IMR-90 (cell line): ENCODE data around the gene MYNN. TPM values are rescaled to one million over a fixed set of nuclear protein-coding genes. Genes with fewer than 3 reads are reported as not detected.
A peak's percentile ranks its signal among the peaks of the same experiment; 100 is the strongest.

Experiments used
- ATAC-seq: fragments of 200-7000 bp; cut with Tn5 transposase; 2 replicates; pipeline ENCODE4 v1.9.1; 2020; ENCODE audit warnings: low read depth, mild to moderate bottlenecking, moderate library complexity
- BruUV-seq: library from RNA; stranded (reverse); fragments of 400-500 nt; replicated peaks from 2 replicates; lab custom pipeline; 2021; lab: Mats Ljungman, UMichigan
- CTCF ChIA-PET: fragments of 300-600 bp; formaldehyde crosslinking; extraction: SDS; loops from one replicate; lab custom pipeline; 2021; ENCODE audit warnings: antibody characterized with exemption; lab: Yijun Ruan, JAX
- POLR2A ChIA-PET: fragments of 300-600 bp; sonication (Branson Sonifier 250); formaldehyde crosslinking; loops from one replicate; lab custom pipeline; 2022; ENCODE audit warnings: antibody characterized with exemption; ENCODE audit not compliant: unreplicated experiment; lab: Charles Lee
- DNase-seq: peaks from one replicate; pipeline ENCODE4 v3.0.0; 2013
- H2AFZ ChIP-seq: replicated peaks from 2 replicates; pipeline ENCODE3; 2013; ENCODE audit warnings: low read length, mild to moderate bottlenecking; ENCODE audit not compliant: poor library complexity
- H2AK5ac ChIP-seq: 2 replicates; pipeline ENCODE4 v1.6.1; 2013; ENCODE audit warnings: low read depth, low read length, inconsistent platforms
- H2AK9ac ChIP-seq: replicated peaks from 2 replicates; pipeline ENCODE3; 2013; ENCODE audit warnings: mild to moderate bottlenecking, low read depth, low read length, moderate library complexity; ENCODE audit not compliant: poor library complexity
- H2BK120ac ChIP-seq: 2 replicates; pipeline ENCODE4 v1.6.1; 2013; ENCODE audit warnings: low read depth, low read length, inconsistent platforms
- H2BK15ac ChIP-seq: 3 replicates; pipeline ENCODE4 v1.6.1; 2013; ENCODE audit warnings: low read depth, low read length, inconsistent platforms
- H2BK20ac ChIP-seq: 2 replicates; pipeline ENCODE4 v1.6.1; 2013; ENCODE audit warnings: low read depth, mild to moderate bottlenecking, inconsistent platforms, low read length, moderate library complexity
- H2BK5ac ChIP-seq: 2 replicates; pipeline ENCODE4 v1.6.1; 2013; ENCODE audit warnings: mild to moderate bottlenecking, low read depth, low read length, inconsistent platforms; ENCODE audit not compliant: poor library complexity, severe bottlenecking
- H3K14ac ChIP-seq: replicated peaks from 2 replicates; pipeline ENCODE4 v1.6.1; 2013; ENCODE audit warnings: low read depth, low read length, inconsistent platforms
- H3K18ac ChIP-seq: 2 replicates; pipeline ENCODE4 v1.6.1; 2013; ENCODE audit warnings: low read depth, low read length, control low read depth
- H3K23ac ChIP-seq: 2 replicates; pipeline ENCODE4 v1.6.1; 2013; ENCODE audit warnings: low read depth, low read length, inconsistent platforms
- H3K27ac ChIP-seq: 2 replicates; pipeline ENCODE4 v1.5.1; 2013; ENCODE audit warnings: mild to moderate bottlenecking, control low read depth, low read length; ENCODE audit not compliant: insufficient read depth
- H3K27me3 ChIP-seq: 2 replicates; pipeline ENCODE4 v1.6.1; 2013; ENCODE audit warnings: low read length; ENCODE audit not compliant: control insufficient read depth, insufficient read depth
- H3K36me3 ChIP-seq: 2 replicates; pipeline ENCODE4 v1.6.1; 2013; ENCODE audit warnings: low read length, mixed read lengths; ENCODE audit not compliant: control insufficient read depth, insufficient read depth
- H3K4ac ChIP-seq: 2 replicates; pipeline ENCODE4 v1.6.1; 2013; ENCODE audit warnings: low read depth, low read length, inconsistent platforms
- H3K4me1 ChIP-seq: 2 replicates; pipeline ENCODE4 v1.6.1; 2013; ENCODE audit warnings: low read length, mixed read lengths; ENCODE audit not compliant: control insufficient read depth, insufficient read depth
- H3K4me2 ChIP-seq: 2 replicates; pipeline ENCODE4 v1.6.1; 2013; ENCODE audit warnings: low read depth, mild to moderate bottlenecking, control low read depth, low read length, moderate library complexity
- H3K4me3 ChIP-seq: 2 replicates; pipeline ENCODE4 v1.5.1; 2013; ENCODE audit warnings: low read depth, mild to moderate bottlenecking, control low read depth, low read length, moderate library complexity; ENCODE audit not compliant: insufficient read depth
- H3K56ac ChIP-seq: 2 replicates; pipeline ENCODE4 v1.6.1; 2013; ENCODE audit warnings: low read length, inconsistent platforms; ENCODE audit not compliant: insufficient read depth; ENCODE audit errors: extremely low read depth
- H3K79me1 ChIP-seq, 2 experiments: 2 replicates each; pipeline ENCODE4 v1.6.1; 2013; ENCODE audit warnings: low read length in 2 of 2, inconsistent platforms in 1 of 2, low read depth in 1 of 2
- H3K9ac ChIP-seq: 2 replicates; pipeline ENCODE4 v1.6.1; 2013; ENCODE audit warnings: low read depth, low read length, control low read depth
- H3K9me1 ChIP-seq: 2 replicates; pipeline ENCODE4 v1.6.1; 2013; ENCODE audit warnings: low read length, inconsistent platforms; ENCODE audit not compliant: insufficient read depth
- H3K9me3 ChIP-seq: 2 replicates; pipeline ENCODE4 v1.6.1; 2013; ENCODE audit warnings: low read length; ENCODE audit not compliant: control insufficient read depth, insufficient read depth
- H4K20me1 ChIP-seq: 2 replicates; pipeline ENCODE4 v1.6.1; 2013; ENCODE audit warnings: low read length, inconsistent platforms; ENCODE audit not compliant: insufficient read depth
- H4K5ac ChIP-seq: 2 replicates; pipeline ENCODE4 v1.6.1; 2013; ENCODE audit warnings: mild to moderate bottlenecking, low read depth, low read length, control low read depth
- H4K8ac ChIP-seq, 2 experiments: 2 replicates each; pipeline ENCODE4 v1.6.1; 2013; ENCODE audit warnings: low read depth in 2 of 2, low read length in 2 of 2, control low read depth in 1 of 2, inconsistent platforms in 1 of 2
- H4K91ac ChIP-seq: 2 replicates; pipeline ENCODE4 v1.6.1; 2013; ENCODE audit warnings: low read depth, low read length, inconsistent platforms; ENCODE audit not compliant: insufficient read depth
- CEBPB ChIP-seq: IDR thresholded peaks from 2 replicates; pipeline ENCODE4 v1.6.1; 2012; ENCODE audit warnings: low read depth, low read length, improper control_type of control experiment
- MAFK ChIP-seq: IDR thresholded peaks from 2 replicates; pipeline ENCODE4 v1.6.1; 2012; ENCODE audit warnings: low read depth, low read length, improper control_type of control experiment
- MAZ ChIP-seq: IDR thresholded peaks from 2 replicates; pipeline ENCODE4 v1.6.1; 2012; ENCODE audit warnings: low read depth, mild to moderate bottlenecking, low read length, improper control_type of control experiment, moderate library complexity, borderline replicate concordance
- NFE2L2 ChIP-seq: fragments of 150-350 bp; IDR thresholded peaks from 2 replicates; pipeline ENCODE4 v1.6.1; 2016; ENCODE audit warnings: low read depth, mild to moderate bottlenecking, low read length
- RAD21 ChIP-seq: IDR thresholded peaks from 2 replicates; pipeline ENCODE4 v1.6.1; 2012; ENCODE audit warnings: low read length, improper control_type of control experiment
- USF2 ChIP-seq: fragments of 150-350 bp; IDR thresholded peaks from 2 replicates; pipeline ENCODE4 v1.6.1; 2017; ENCODE audit warnings: mild to moderate bottlenecking, antibody characterized with exemption, low read length, low read depth
- WGBS, 2 experiments: methylation state at CpG; one replicate each; pipeline versions ENCODE4 v1.1.5 to v1.1.7; 2013; ENCODE audit warnings: missing lambda C conversion rate in 2 of 2; ENCODE audit not compliant: insufficient read length in 1 of 2; ENCODE audit errors: extremely low coverage in 2 of 2; 5-methylcytosine and 5-hydroxymethylcytosine counted together
- dilution Hi-C: fragments of 300-500 bp; cut with HindIII; formaldehyde crosslinking; loops from one replicate; pipeline ENCODE4 v1.14.3; 2018; ENCODE audit warnings: low sequenced_read_pairs; ENCODE audit not compliant: unreplicated experiment
- in situ Hi-C: fragments of 300-500 bp; cut with MboI; formaldehyde crosslinking; loops from 3 replicates; pipeline ENCODE4 v1.14.3; 2019; ENCODE audit warnings: low sequenced_read_pairs, inconsistent platforms, mixed read lengths
- intact Hi-C: fragments of 100-400 bp; cut with micrococcal nuclease; formaldehyde crosslinking; loops from 2 replicates; pipeline ENCODE4 v1.10.0; 2022
- polyA plus RNA-seq, 3 experiments: library from polyadenylated mRNA; depleted of rRNA; stranded (reverse); fragments of >200 nt; gene quantifications; 2 replicates each; pipeline ENCODE4 v1.2.3, GENCODE V29; 2012; ENCODE audit warnings: low replicate concordance in 1 of 3
- total RNA-seq: library from RNA; depleted of rRNA; stranded (reverse); fragments of >200 nt; gene quantifications from 2 replicates; pipeline ENCODE4 v1.2.3, GENCODE V29; 2012

Gene MYNN
- total and polyA plus RNA-seq, 2 of the 4 experiments (the other 2 are of a cell fraction), result 11.8 to 26.9 TPM

- Histone ChIP-seq H3K9me1 (0 out of 2 replicates have a peak, but pooled peaks cover 4% of the 10 kb centered on the region), H2BK5ac (no peak overlapping the region), H4K8ac (no peak overlapping the region), H3K27ac (no peak overlapping the region), H3K14ac (no peak overlapping the region), H3K4me1 (peaks cover 4% of the 10 kb centered on the region), H3K18ac (no peak overlapping the region), H3K56ac (no peak overlapping the region), H3K4me2 (no peak overlapping the region), H3K79me1 (peaks cover 3 to 9% of the 10 kb centered on the region in 2 experiments; a peak in 2 of 4 replicates), H3K4ac (no peak overlapping the region), H3K36me3 (peaks cover 17% of the 10 kb centered on the region), H2BK15ac (no peak overlapping the region), H2AK5ac (no peak overlapping the region), H4K20me1 (no peaks in the 10 kb centered on the region), H2BK20ac (no peak overlapping the region), H4K5ac (no peak overlapping the region), H3K27me3 (no peaks in the 10 kb centered on the region), H3K9ac (no peak overlapping the region), H2AK9ac (no peak overlapping the region), H2AFZ (no peak overlapping the region), H3K4me3 (no peak overlapping the region), H2BK120ac (no peak overlapping the region), H3K9me3 (no peaks in the 10 kb centered on the region), H4K91ac (no peak overlapping the region), H3K23ac (no peak overlapping the region)
- ChIA-PET POLR2A (no interaction called here), CTCF (no interaction called here)
- TF ChIP-seq MAZ (no peak), MAFK (peak; percentile 75), CEBPB (no peak), USF2 (no peak), RAD21 (no peak), NFE2L2 (no peak)
- no TSS peak for BruUV-seq
- intact Hi-C loops, result no loop called here
- no CpG with 5 or more reads among the region's 4 CpGs for WGBS, 2 experiments
- dilution Hi-C loops, result no loop called here
- ATAC-seq (no peak), DNase-seq (no peak)
- in situ Hi-C loops, result no loop called here
These were observed 13.9 kb downstream of the MYNN start for GRCh38 chr3:169787120-169787519.
